ENCODE measurements around the gene ZMYM3.
A peak's percentile ranks its signal among the peaks of the same experiment; 100 is the strongest.

Gene ZMYM3

GRCh38 chrX:71254092-71254963 lies at the start of gene ZMYM3:
Gene ZMYM3 (minus strand): TSS chrX:71254140. CDS start chrX:71253255, 885 bp downstream.
- TF ChIP-seq PATZ1 (CRISPR knock-in tag; IDR thresholded peaks at IDR 0.05; ENCODE audit: borderline replicate concordance) (peak; percentile 61; the same call in 1 of the 2 replicates), ZFP30 (CRISPR knock-in tag; IDR thresholded peaks at IDR 0.05) (no peak), ZFP3 (CRISPR knock-in tag; IDR thresholded peaks at IDR 0.05) (0 out of 2 replicates have a peak, but pooled peaks have one; percentile 49)
- TF ChIP-seq, protein P1, sequence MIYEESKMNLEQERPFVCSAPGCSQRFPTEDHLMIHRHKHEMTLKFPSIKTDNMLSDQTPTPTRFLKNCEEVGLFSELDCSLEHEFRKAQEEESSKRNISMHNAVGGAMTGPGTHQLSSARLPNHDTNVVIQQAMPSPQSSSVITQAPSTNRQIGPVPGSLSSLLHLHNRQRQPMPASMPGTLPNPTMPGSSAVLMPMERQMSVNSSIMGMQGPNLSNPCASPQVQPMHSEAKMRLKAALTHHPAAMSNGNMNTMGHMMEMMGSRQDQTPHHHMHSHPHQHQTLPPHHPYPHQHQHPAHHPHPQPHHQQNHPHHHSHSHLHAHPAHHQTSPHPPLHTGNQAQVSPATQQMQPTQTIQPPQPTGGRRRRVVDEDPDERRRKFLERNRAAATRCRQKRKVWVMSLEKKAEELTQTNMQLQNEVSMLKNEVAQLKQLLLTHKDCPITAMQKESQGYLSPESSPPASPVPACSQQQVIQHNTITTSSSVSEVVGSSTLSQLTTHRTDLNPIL (CRISPR knock-in tag; IDR thresholded peaks at IDR 0.05; ENCODE audit: low read depth) = no peak
- peak; percentile 94 for ATAC-seq

DNA sequence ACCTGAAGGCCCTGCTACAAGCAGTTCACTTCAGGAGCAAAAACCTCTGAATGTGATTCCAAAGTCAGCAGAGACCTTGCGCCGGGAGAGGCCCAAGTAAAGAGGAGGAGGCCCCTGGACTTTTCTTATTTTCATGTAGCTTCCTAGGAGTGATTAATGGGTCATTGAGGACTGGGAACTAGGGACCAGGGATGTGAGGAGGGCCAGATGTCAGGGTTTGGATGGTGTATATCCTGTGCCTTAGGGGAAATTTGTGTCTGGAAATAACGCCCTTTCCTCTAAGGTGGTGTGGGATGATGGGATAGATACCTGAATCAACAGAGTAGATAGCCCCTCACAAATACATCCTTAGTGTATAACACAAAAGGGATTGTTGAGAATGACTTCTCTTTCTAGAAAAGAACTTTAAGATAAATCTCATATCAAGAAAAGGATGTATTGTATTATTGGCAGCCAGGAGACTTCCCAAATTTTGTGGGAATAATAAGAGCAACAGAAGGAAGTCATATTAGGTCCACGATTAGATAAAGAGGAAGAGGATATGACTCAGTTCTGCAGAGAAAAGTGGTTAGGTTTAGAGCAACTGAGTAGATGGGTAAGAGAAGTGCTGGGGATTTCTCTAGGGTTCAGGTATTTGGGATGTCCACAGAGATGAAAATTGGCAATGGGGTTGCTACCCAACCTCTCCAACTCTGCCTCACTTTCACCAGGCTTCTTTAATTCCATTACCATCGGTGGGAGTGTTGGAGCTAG lies 48.7 kb upstream of the ZMYM3 start:
- peak; percentile 16 for ATAC-seq
- TF ChIP-seq TCF4 (CRISPR knock-in tag; IDR thresholded peaks at IDR 0.05; ENCODE audit: borderline replicate concordance) (no peak), SNAI2 (CRISPR knock-in tag; IDR thresholded peaks at IDR 0.05) (no peak), ZFP3 (CRISPR knock-in tag; IDR thresholded peaks at IDR 0.05) (no peak), RARB (CRISPR knock-in tag; IDR thresholded peaks at IDR 0.05) (no peak), PPARA (CRISPR knock-in tag; IDR thresholded peaks at IDR 0.05; ENCODE audit: borderline replicate concordance) (no peak), CSDC2 (CRISPR knock-in tag; IDR thresholded peaks at IDR 0.05) (no peak), TSHZ2 (CRISPR knock-in tag; IDR thresholded peaks at IDR 0.05) (no peak), OSR1 (CRISPR knock-in tag; IDR thresholded peaks at IDR 0.05) (no peak), PATZ1 (CRISPR knock-in tag; IDR thresholded peaks at IDR 0.05; ENCODE audit: borderline replicate concordance) (no peak), GLIS3 (CRISPR knock-in tag; IDR thresholded peaks at IDR 0.05) (no peak), ZC3H10 (CRISPR knock-in tag; IDR thresholded peaks at IDR 0.05) (no peak), POU6F1 (CRISPR knock-in tag; IDR thresholded peaks at IDR 0.05; ENCODE audit: borderline replicate concordance, low read depth) (no peak), ZNF70 (CRISPR knock-in tag; IDR thresholded peaks at IDR 0.05) (no peak), CSRNP3 (CRISPR knock-in tag; IDR thresholded peaks at IDR 0.05) (no peak), ZNF565 (CRISPR knock-in tag; conservative IDR thresholded peaks at IDR 0.05; ENCODE audit: low read depth) (no peak), TOX (CRISPR knock-in tag; IDR thresholded peaks at IDR 0.05; ENCODE audit: borderline replicate concordance) (no peak)
- TF ChIP-seq, protein P1 (CRISPR knock-in tag; IDR thresholded peaks at IDR 0.05; ENCODE audit: low read depth) = no peak

Data from SK-N-SH treated with all-trans-retinoic acid at 6 μM for 48 hours (cell line).